ENCODE data around the gene FAM222B.

DNA sequence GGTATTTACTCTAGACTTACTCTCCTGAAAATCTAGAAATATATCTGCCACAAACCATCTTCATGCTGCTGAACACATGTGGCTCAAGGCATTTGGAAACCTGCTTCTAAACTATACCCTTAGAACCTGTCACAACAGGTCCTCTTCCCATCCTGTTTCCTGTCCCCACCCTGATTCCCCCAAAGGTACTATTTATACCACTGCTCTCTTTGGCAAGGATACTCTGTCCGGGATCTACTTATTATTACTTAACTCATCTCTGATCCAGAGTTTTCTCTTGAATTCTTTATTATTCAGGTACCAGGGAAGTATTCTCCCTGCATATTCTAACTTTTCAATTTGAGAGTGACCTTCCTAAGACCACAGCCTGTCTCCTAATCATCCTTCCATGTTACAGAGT, 65.4 kb downstream of the FAM222B start:
- TF ChIP-seq, protein P1, sequence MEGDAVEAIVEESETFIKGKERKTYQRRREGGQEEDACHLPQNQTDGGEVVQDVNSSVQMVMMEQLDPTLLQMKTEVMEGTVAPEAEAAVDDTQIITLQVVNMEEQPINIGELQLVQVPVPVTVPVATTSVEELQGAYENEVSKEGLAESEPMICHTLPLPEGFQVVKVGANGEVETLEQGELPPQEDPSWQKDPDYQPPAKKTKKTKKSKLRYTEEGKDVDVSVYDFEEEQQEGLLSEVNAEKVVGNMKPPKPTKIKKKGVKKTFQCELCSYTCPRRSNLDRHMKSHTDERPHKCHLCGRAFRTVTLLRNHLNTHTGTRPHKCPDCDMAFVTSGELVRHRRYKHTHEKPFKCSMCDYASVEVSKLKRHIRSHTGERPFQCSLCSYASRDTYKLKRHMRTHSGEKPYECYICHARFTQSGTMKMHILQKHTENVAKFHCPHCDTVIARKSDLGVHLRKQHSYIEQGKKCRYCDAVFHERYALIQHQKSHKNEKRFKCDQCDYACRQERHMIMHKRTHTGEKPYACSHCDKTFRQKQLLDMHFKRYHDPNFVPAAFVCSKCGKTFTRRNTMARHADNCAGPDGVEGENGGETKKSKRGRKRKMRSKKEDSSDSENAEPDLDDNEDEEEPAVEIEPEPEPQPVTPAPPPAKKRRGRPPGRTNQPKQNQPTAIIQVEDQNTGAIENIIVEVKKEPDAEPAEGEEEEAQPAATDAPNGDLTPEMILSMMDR (IDR thresholded peaks at IDR 0.05; ENCODE audit: poor library complexity, severe bottlenecking) = no peak
- TF ChIP-seq EP300 (conservative IDR thresholded peaks at IDR 0.05; ENCODE audit: poor library complexity, severe bottlenecking) (no peak), EZH2 (IDR thresholded peaks at IDR 0.05; ENCODE audit: borderline replicate concordance, insufficient read depth, low read length, poor library complexity, severe bottlenecking) (no peak), POLR2AphosphoS5 (IDR thresholded peaks at IDR 0.05) (no peak)
